ENCODE results near the gene PRUNE2.

- TF ChIP-seq CTCF (IDR thresholded peaks at IDR 0.05; ENCODE audit: insufficient read depth, low read length, poor library complexity, severe bottlenecking) (no peak), EZH2phosphoT487 (conservative IDR thresholded peaks at IDR 0.05; ENCODE audit: low read length) (no peak)
These were observed 213.3 kb downstream of the PRUNE2 start for GRCh38 chr9:76692458-76693129.
